ENCODE data around the gene CCDC13. TPM values are rescaled to one million over a fixed set of nuclear protein-coding genes. Genes with fewer than 3 reads are reported as not detected.

CCDC13 gene
- total and polyA plus RNA-seq, 10 of the 15 experiments (the other 5 are each of a cell fraction or from before 2014, with no cell fraction given): 0.13 to 0.81 (median 0.30) TPM; not detected in 4

DNA sequence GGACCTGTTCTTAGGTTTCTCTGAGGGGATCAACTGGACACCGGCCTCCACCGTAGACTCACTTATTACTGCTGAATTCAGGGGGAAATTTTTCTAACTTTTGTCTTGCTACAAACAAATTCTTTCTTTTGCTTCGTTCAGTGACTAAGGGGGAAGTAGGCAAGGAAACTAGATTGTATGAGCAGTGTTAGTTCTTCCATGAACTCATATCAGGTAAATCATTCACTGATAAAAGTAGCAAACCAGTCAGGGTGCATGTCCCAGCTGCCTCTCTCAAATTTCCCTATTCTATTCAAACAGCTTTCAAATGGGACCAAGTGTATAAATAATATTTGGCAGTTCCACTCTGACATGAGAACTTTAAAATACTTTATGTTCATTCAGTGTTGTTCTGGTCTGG is 7.3 kb upstream of the CCDC13 start:
- WGBS (ENCODE audit: insufficient coverage, insufficient replicate concordance, low lambda C conversion rate, missing lambda C conversion rate): 65% methylated on average over 3 of the region's 3 CpGs
- no peak overlapping the region for H2AFZ ChIP-seq (ENCODE audit: control insufficient read depth, low read depth, low read length)
- no peak overlapping the region for H3K4me3 ChIP-seq

DNA sequence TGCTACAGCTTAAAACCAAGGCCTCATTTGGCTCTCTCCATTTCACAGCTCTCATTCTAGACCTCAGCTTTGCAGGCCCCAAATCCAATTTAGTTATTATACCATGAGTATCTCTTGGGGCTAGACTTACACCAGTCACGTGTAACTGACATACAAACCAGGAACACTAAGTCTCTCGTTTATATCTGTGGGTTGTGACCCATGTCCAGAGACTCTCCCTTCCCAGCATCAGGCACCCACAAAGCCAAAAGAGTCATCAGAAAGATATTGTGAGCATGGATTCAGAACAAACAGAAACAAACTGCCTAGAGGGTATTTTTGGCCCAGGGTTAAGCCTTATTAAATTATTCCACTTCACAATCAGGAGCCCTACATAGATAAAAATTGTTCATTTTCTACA is 5.6 kb upstream of the CCDC13 start:
- ChIA-PET RAD21 (ENCODE audit: unreplicated experiment) (interaction anchor here (0.6 to 2.3 kb wide), 5 partner anchors 53 to 825 kb away, joined by 3 to 18 read pairs (median 3); no protein-coding TSS in a partner anchor), CTCF (interaction anchor here (0.7 to 5.2 kb wide), 10 partner anchors 9 to 371 kb away, joined by 3 to 39 read pairs (median 14); no protein-coding TSS in a partner anchor), SMC1A (ENCODE audit: uncharacterized antibody, unreplicated experiment) (interaction anchor here (1.2 to 2.8 kb wide), 3 partner anchors 16 to 62 kb away, joined by 5 to 34 read pairs (median 7); no protein-coding TSS in a partner anchor), POLR2A (no interaction called here)
- Histone ChIP-seq H2AFZ (ENCODE audit: control insufficient read depth, low read depth, low read length) (no peak overlapping the region), H3K27me3 (replicated peaks in 1 of 2; ENCODE audit: control insufficient read depth in 2 of 2, insufficient read depth in 2 of 2, low read length in 1 of 2) (no peaks in the 10 kb centered on the region), H3K4me2 (ENCODE audit: control insufficient read depth, insufficient read depth) (no peak overlapping the region), H3K4me3 (no peak overlapping the region), H3K79me2 (ENCODE audit: control insufficient read depth, insufficient read depth, low read length) (no peaks in the 10 kb centered on the region), H3K9me3 (replicated peaks; ENCODE audit: control insufficient read depth, insufficient read depth, low read length) (no peaks in the 10 kb centered on the region), H3K27ac (ENCODE audit: control insufficient read depth, insufficient read depth) (no peak overlapping the region), H3K9ac (ENCODE audit: control insufficient read depth, insufficient read depth, low read length) (no peak overlapping the region), H3K36me3 (ENCODE audit: control insufficient read depth in 2 of 2, insufficient read depth in 2 of 2, low read length in 1 of 2) (peaks cover 0 to 3% of the 10 kb centered on the region in 2 experiments; a peak in 1 of 4 replicates), H4K20me1 (ENCODE audit: control insufficient read depth, insufficient read depth) (no peaks in the 10 kb centered on the region; the same call in 1 of the 2 replicates), H3K4me1 (ENCODE audit: control insufficient read depth, insufficient read depth, low read length) (no peaks in the 10 kb centered on the region)
- FAIRE-seq: no peak
- intact Hi-C loops (cut with micrococcal nuclease; ENCODE audit: unreplicated experiment): no loop called here
- WGBS (ENCODE audit: insufficient coverage, insufficient replicate concordance, low lambda C conversion rate, missing lambda C conversion rate): 68% methylated on average over 2 of the region's 2 CpGs
- BruUV-seq (replicated peaks): no TSS peak
- no peak for DNase-seq (ENCODE audit: low read depth, low spot score)
- TF ChIP-seq, protein P1, sequence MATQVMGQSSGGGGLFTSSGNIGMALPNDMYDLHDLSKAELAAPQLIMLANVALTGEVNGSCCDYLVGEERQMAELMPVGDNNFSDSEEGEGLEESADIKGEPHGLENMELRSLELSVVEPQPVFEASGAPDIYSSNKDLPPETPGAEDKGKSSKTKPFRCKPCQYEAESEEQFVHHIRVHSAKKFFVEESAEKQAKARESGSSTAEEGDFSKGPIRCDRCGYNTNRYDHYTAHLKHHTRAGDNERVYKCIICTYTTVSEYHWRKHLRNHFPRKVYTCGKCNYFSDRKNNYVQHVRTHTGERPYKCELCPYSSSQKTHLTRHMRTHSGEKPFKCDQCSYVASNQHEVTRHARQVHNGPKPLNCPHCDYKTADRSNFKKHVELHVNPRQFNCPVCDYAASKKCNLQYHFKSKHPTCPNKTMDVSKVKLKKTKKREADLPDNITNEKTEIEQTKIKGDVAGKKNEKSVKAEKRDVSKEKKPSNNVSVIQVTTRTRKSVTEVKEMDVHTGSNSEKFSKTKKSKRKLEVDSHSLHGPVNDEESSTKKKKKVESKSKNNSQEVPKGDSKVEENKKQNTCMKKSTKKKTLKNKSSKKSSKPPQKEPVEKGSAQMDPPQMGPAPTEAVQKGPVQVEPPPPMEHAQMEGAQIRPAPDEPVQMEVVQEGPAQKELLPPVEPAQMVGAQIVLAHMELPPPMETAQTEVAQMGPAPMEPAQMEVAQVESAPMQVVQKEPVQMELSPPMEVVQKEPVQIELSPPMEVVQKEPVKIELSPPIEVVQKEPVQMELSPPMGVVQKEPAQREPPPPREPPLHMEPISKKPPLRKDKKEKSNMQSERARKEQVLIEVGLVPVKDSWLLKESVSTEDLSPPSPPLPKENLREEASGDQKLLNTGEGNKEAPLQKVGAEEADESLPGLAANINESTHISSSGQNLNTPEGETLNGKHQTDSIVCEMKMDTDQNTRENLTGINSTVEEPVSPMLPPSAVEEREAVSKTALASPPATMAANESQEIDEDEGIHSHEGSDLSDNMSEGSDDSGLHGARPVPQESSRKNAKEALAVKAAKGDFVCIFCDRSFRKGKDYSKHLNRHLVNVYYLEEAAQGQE (IDR thresholded peaks at IDR 0.05; ENCODE audit: low read depth, low read length): no peak
- TF ChIP-seq MTA2 (IDR thresholded peaks at IDR 0.05; ENCODE audit: low read depth) (no peak), HDAC6 (IDR thresholded peaks at IDR 0.05; ENCODE audit: unreplicated experiment) (no peak), EZH2 (IDR thresholded peaks at IDR 0.05; ENCODE audit: borderline replicate concordance, control insufficient read depth, low read depth, low read length) (no peak), TCF7 (IDR thresholded peaks at IDR 0.05; ENCODE audit: borderline replicate concordance) (no peak)
- in situ Hi-C loops (cut with MboI): no loop called here
- ATAC-seq: no peak

More for the DNA sequence above, 7.3 kb upstream of the CCDC13 start:
- CTCF ChIA-PET: interaction anchor here (0.6 to 5.2 kb wide), 16 partner anchors 11 to 257 kb away, joined by 3 to 39 read pairs (median 8); no protein-coding TSS in a partner anchor
- Histone ChIP-seq H3K9ac (ENCODE audit: control insufficient read depth, insufficient read depth, low read length) (no peak overlapping the region), H4K20me1 (ENCODE audit: control insufficient read depth, insufficient read depth) (no peaks in the 10 kb centered on the region; the same call in 1 of the 2 replicates), H3K27ac (ENCODE audit: control insufficient read depth, insufficient read depth) (no peak overlapping the region), H3K4me2 (ENCODE audit: control insufficient read depth, insufficient read depth) (no peak overlapping the region), H3K4me1 (ENCODE audit: control insufficient read depth, insufficient read depth, low read length) (no peaks in the 10 kb centered on the region), H3K9me3 (replicated peaks; ENCODE audit: control insufficient read depth, insufficient read depth, low read length) (no peaks in the 10 kb centered on the region), H3K27me3 (replicated peaks in 1 of 2; ENCODE audit: control insufficient read depth in 2 of 2, insufficient read depth in 2 of 2, low read length in 1 of 2) (no peaks in the 10 kb centered on the region), H3K36me3 (ENCODE audit: control insufficient read depth in 2 of 2, insufficient read depth in 2 of 2, low read length in 1 of 2) (peaks cover 0 to 3% of the 10 kb centered on the region in 2 experiments; a peak in 1 of 4 replicates), H3K79me2 (ENCODE audit: control insufficient read depth, insufficient read depth, low read length) (no peaks in the 10 kb centered on the region)
- no peak for TF ChIP-seq MXI1 (IDR thresholded peaks at IDR 0.05; ENCODE audit: low read depth, low read length)
- POLR2A ChIA-PET: interaction anchor here (1.2 kb wide), 1 partner anchor 32 kb away, joined by 3 read pairs; no protein-coding TSS in a partner anchor
- no TSS peak for BruUV-seq (replicated peaks)
- intact Hi-C loops (cut with micrococcal nuclease; ENCODE audit: unreplicated experiment) (loop anchor here (2.0 kb wide), 2 partner anchors 50 to 58 kb away; no protein-coding TSS in a partner anchor), in situ Hi-C loops (cut with MboI) (loop anchor here (5.0 kb wide), 2 partner anchors 57 to 97 kb away; partner anchors contain the start of gene CYP8B1)
- RAD21 ChIA-PET (ENCODE audit: unreplicated experiment): interaction anchor here (0.8 to 2.3 kb wide), 4 partner anchors 33 to 101 kb away, joined by 3 to 18 read pairs (median 8); no protein-coding TSS in a partner anchor
- DNase-seq (ENCODE audit: low read depth, low spot score): no peak
- ATAC-seq: no peak
- SMC1A ChIA-PET (ENCODE audit: uncharacterized antibody, unreplicated experiment): interaction anchor here (0.7 to 2.8 kb wide), 8 partner anchors 15 to 109 kb away, joined by 3 to 34 read pairs (median 4); no protein-coding TSS in a partner anchor
- no peak for FAIRE-seq

All from GM12878 (cell line).